Neural cell (in vitro differentiated cells): ENCODE results near the gene ABCG5. TPM values are rescaled to one million over a fixed set of nuclear protein-coding genes. Genes with fewer than 3 reads are reported as not detected.

ENCODE experiments used
- H2AFZ ChIP-seq: fragments of 200-600, 300-800 bp; sonication (generic), shearing (Covaris generic); 2 replicates; pipeline ENCODE4 v1.6.0; 2014; ENCODE audit warnings: low read depth, mild to moderate bottlenecking, antibody characterized with exemption, low read length, moderate library complexity
- H3F3A ChIP-seq: fragments of 200-600 bp; shearing (Covaris generic); 2 replicates; pipeline ENCODE4 v1.6.1; 2016; ENCODE audit warnings: mild to moderate bottlenecking, moderate library complexity, mixed read lengths, antibody characterized with exemption, low read length; ENCODE audit not compliant: insufficient read depth, poor library complexity, severe bottlenecking
- H3K27ac ChIP-seq: fragments of 200-600, 300-800 bp; sonication (generic), shearing (Covaris generic); 2 replicates; pipeline ENCODE4 v1.5.1; 2014; ENCODE audit warnings: mild to moderate bottlenecking, low read length, moderate library complexity
- H3K27me3 ChIP-seq: fragments of 300-800, 200-600 bp; sonication (generic), shearing (Covaris generic); 2 replicates; pipeline ENCODE4 v1.6.0; 2014; ENCODE audit warnings: mild to moderate bottlenecking, low read depth, low read length, moderate library complexity; ENCODE audit not compliant: insufficient read depth
- H3K36me3 ChIP-seq: fragments of 300-800, 200-600 bp; sonication (generic), shearing (Covaris generic); 2 replicates; pipeline ENCODE4 v1.5.1; 2014; ENCODE audit warnings: mild to moderate bottlenecking, antibody characterized with exemption, low read length, moderate library complexity; ENCODE audit not compliant: insufficient read depth
- H3K4me2 ChIP-seq: fragments of 300-800, 200-600 bp; sonication (generic), shearing (Covaris generic); 2 replicates; pipeline ENCODE4 v1.6.0; 2014; ENCODE audit warnings: mild to moderate bottlenecking, low read length
- H3K4me3 ChIP-seq: fragments of 300-800, 200-600 bp; sonication (generic), shearing (Covaris generic); 2 replicates; pipeline ENCODE4 v1.5.1; 2014; ENCODE audit warnings: mild to moderate bottlenecking, low read length, moderate library complexity
- H3K79me2 ChIP-seq: fragments of 200-600 bp; shearing (Covaris generic); replicated peaks from 2 replicates; pipeline ENCODE4 v1.6.0; 2014; ENCODE audit warnings: mild to moderate bottlenecking, low read length, moderate library complexity; ENCODE audit not compliant: insufficient read depth
- H3K9ac ChIP-seq: fragments of 300-800, 200-600 bp; sonication (generic), shearing (Covaris generic); 2 replicates; pipeline ENCODE4 v1.6.1; 2016; ENCODE audit warnings: mild to moderate bottlenecking, low read length, mixed read lengths
- H3K9me2 ChIP-seq: fragments of 200-600 bp; shearing (Covaris generic); 2 replicates; pipeline ENCODE4 v1.6.1; 2016; ENCODE audit warnings: mild to moderate bottlenecking, low read length, mixed read lengths; ENCODE audit not compliant: insufficient read depth
- H3K9me3 ChIP-seq: fragments of 200-600, 300-800 bp; sonication (generic), shearing (Covaris generic); 2 replicates; pipeline ENCODE4 v1.6.1; 2016; ENCODE audit warnings: mild to moderate bottlenecking, mixed run types, low read length, moderate library complexity, mixed read lengths
- H4K20me1 ChIP-seq: fragments of 200-600 bp; shearing (Covaris generic); 2 replicates; pipeline ENCODE4 v1.6.1; 2016; ENCODE audit warnings: mild to moderate bottlenecking, mixed run types; ENCODE audit not compliant: insufficient read depth
- CTCF ChIP-seq: fragments of 450-650 bp; IDR thresholded peaks from 2 replicates; pipeline ENCODE4 v1.5.1; 2014; ENCODE audit warnings: antibody characterized with exemption, mild to moderate bottlenecking, moderate library complexity; ENCODE audit not compliant: poor library complexity, severe bottlenecking
- EP300 ChIP-seq: fragments of 450-650 bp; conservative IDR thresholded peaks from 2 replicates; pipeline ENCODE4 v1.6.1; 2014; ENCODE audit warnings: antibody characterized with exemption, mild to moderate bottlenecking, moderate library complexity; ENCODE audit not compliant: poor library complexity, severe bottlenecking
- EZH2 ChIP-seq: fragments of 200-600, 300-800 bp; shearing (Covaris generic), sonication (generic); IDR thresholded peaks from 2 replicates; pipeline ENCODE4 v1.6.1; 2014; ENCODE audit warnings: antibody characterized with exemption, low read length, borderline replicate concordance, mild to moderate bottlenecking; ENCODE audit not compliant: insufficient read depth, poor library complexity, severe bottlenecking
- MXI1 ChIP-seq: fragments of 450-650 bp; conservative IDR thresholded peaks from 2 replicates; pipeline ENCODE4 v1.6.1; 2014; ENCODE audit warnings: antibody characterized with exemption, mild to moderate bottlenecking; ENCODE audit not compliant: poor library complexity, severe bottlenecking
- POLR2AphosphoS5 ChIP-seq: IDR thresholded peaks from 2 replicates; pipeline ENCODE4 v1.6.1; 2012
- RAD21 ChIP-seq: fragments of 450-650 bp; conservative IDR thresholded peaks from 2 replicates; pipeline ENCODE4 v1.6.1; 2014; ENCODE audit warnings: antibody characterized with exemption, mild to moderate bottlenecking, moderate library complexity
- REST ChIP-seq: IDR thresholded peaks from 2 replicates; pipeline ENCODE4 v1.6.1; 2012; ENCODE audit warnings: borderline replicate concordance
- SMC3 ChIP-seq: fragments of 450-650 bp; conservative IDR thresholded peaks from 2 replicates; pipeline ENCODE4 v1.6.1; 2014; ENCODE audit warnings: antibody characterized with exemption, mild to moderate bottlenecking, moderate library complexity; ENCODE audit not compliant: poor library complexity
- TAF1 ChIP-seq: IDR thresholded peaks from 2 replicates; pipeline ENCODE4 v1.6.1; 2012; ENCODE audit warnings: low read depth
- polyA plus RNA-seq: library from polyadenylated mRNA; depleted of rRNA; stranded (reverse); fragments of >200 nt; gene quantifications from 2 replicates; pipeline ENCODE4 v1.2.3, GENCODE V29; 2014

ABCG5 gene
- polyA plus RNA-seq, 1 donor from 2014 or later: not detected

- Histone ChIP-seq H3K36me3 (no peaks in the 10 kb centered on the region), H3K4me2 (no peak overlapping the region), H4K20me1 (no peaks in the 10 kb centered on the region), H3K4me3 (no peak overlapping the region), H3K27me3 (no peaks in the 10 kb centered on the region), H3K79me2 (no peaks in the 10 kb centered on the region), H3F3A (no peaks in the 10 kb centered on the region), H3K9ac (no peak overlapping the region), H3K27ac (no peak overlapping the region), H3K9me2 (no peaks in the 10 kb centered on the region), H2AFZ (no peak overlapping the region), H3K9me3 (no peaks in the 10 kb centered on the region)
- TF ChIP-seq MXI1 (no peak), TAF1 (no peak), EP300 (no peak)
These were observed 37.7 kb downstream of the ABCG5 start for GRCh38 chr2:43800894-43801293.

GRCh38 chr2:43798300-43798699 lies 40.3 kb downstream of the ABCG5 start:
- H4K20me1 ChIP-seq: no peaks in the 10 kb centered on the region

GRCh38 chr2:43796206-43796605 lies 42.4 kb downstream of the ABCG5 start:
- Histone ChIP-seq H3K27me3 (no peaks in the 10 kb centered on the region), H3F3A (no peaks in the 10 kb centered on the region), H3K4me3 (no peak overlapping the region), H3K79me2 (no peaks in the 10 kb centered on the region), H2AFZ (no peak overlapping the region), H3K36me3 (no peaks in the 10 kb centered on the region), H4K20me1 (no peaks in the 10 kb centered on the region), H3K9me3 (no peaks in the 10 kb centered on the region), H3K4me2 (no peak overlapping the region), H3K9me2 (no peaks in the 10 kb centered on the region), H3K9ac (no peak overlapping the region), H3K27ac (no peak overlapping the region)
- no peak for TF ChIP-seq REST
- no peak for TF ChIP-seq CTCF
- no peak for TF ChIP-seq TAF1
- no peak for TF ChIP-seq MXI1
- TF ChIP-seq EZH2: no peak
- TF ChIP-seq POLR2AphosphoS5: no peak
- TF ChIP-seq EP300: no peak
- no peak for TF ChIP-seq RAD21

More at GRCh38 chr2:43798300-43798699, 40.3 kb downstream of the ABCG5 start:
- H3K4me3 ChIP-seq: no peak overlapping the region
- no peaks in the 10 kb centered on the region for H3K27me3 ChIP-seq
- no peaks in the 10 kb centered on the region for H3K9me3 ChIP-seq
- no peaks in the 10 kb centered on the region for H3F3A ChIP-seq
- H3K36me3 ChIP-seq: no peaks in the 10 kb centered on the region
- H3K4me2 ChIP-seq: no peak overlapping the region
- no peaks in the 10 kb centered on the region for H3K79me2 ChIP-seq
- no peak overlapping the region for H2AFZ ChIP-seq
- no peak overlapping the region for H3K27ac ChIP-seq
- TF ChIP-seq RAD21: no peak
- no peak for TF ChIP-seq SMC3
- no peak for TF ChIP-seq POLR2AphosphoS5
- TF ChIP-seq REST: no peak
- TF ChIP-seq EP300: no peak
- TF ChIP-seq TAF1: no peak
- TF ChIP-seq EZH2: no peak
- TF ChIP-seq MXI1: no peak
- H3K9me2 ChIP-seq: no peaks in the 10 kb centered on the region
- H3K9ac ChIP-seq: no peak overlapping the region
